ENCODE results near the gene DYRK2.

The DYRK2 gene

DNA sequence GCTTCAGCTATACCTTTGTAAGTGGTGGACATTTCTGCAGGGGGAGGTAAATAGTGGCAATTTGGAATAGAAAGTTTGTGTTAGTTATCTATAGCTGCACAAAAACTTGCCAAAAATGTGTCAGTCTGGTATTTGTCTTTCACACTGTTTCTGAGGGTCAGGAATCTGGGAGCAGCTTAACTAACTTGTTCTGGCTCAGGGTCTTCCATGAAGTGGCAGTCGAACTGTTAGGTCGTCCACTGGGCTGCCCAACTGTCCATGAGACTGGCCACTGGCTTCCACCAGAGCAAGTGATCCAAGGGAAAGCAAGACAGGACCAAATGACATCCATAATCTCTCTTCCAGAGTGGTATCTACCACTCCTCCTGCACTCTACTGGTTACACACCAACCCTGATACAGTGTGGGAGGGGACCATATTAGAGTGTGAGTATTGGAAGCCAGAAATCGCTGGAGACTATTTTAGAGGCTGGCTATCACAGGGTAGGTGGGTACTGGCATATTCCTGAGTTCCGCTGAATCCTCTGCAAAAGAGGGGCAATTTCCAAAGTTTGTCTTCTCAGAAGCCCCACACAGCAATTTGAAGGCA lies 60.9 kb downstream of the DYRK2 start:
- no peak for DNase-seq

DNA sequence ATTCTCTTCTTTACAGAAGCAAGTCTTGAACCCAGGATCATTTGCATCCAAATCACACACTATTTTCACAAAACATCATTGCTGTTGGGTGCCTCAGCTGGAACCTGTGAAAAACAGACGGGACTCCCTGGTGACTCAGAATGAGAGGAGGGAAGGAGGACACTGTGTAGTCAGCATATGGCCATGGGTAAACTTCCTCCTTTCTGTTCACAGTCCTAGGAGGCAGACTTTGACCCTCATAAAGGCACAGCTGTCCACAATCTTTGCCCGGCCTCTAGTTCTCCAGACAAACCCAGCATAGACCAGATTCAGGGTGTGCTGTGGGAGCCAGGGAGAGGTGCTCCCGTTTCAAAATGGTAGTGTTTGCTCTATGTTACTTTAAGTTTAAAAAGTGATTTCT lies 62.0 kb downstream of the DYRK2 start:
- DNase-seq, result no peak

GRCh38 chr12:67712011-67712410 lies 63.5 kb downstream of the DYRK2 start:
- no peak for DNase-seq

- no peak for DNase-seq
These were observed 66.1 kb downstream of the DYRK2 start for GRCh38 chr12:67714648-67715047.
